Measurements from ENCODE around the gene TNF. TPM values are rescaled to one million over a fixed set of nuclear protein-coding genes. Genes with fewer than 3 reads are reported as not detected.
A peak's percentile ranks its signal among the peaks of the same experiment; 100 is the strongest.

TNF gene
- total RNA-seq: 1 to 10 TPM in 1 of 4 donors, under 1 TPM in 1, not detected in 2; 0.67 to 3.4 TPM

GRCh38 chr6:31575335-31575901, at the start of gene TNF:
Gene TNF (plus strand): TSS chr6:31575565. CDS start chr6:31575742, 177 bp downstream.
- H3K27me3 ChIP-seq: no peaks in the 10 kb centered on the region
- H3K27ac ChIP-seq: peak within 1 kb of the TSS; percentile 68 to 93 (median 73)
- H3K4me1 ChIP-seq: peaks cover 0 to 23% (median 4%) of the 10 kb centered on the region in 4 donors
- peak within 1 kb of the TSS; percentile 34 to 55 (median 41) for H3K4me3 ChIP-seq
- no peaks in the 10 kb centered on the region for H3K36me3 ChIP-seq
- no peaks in the 10 kb centered on the region for H3K9me3 ChIP-seq
- DNase-seq: peak in 2 of 3 donors; percentile 85 to 91
- peak in 1 of 2 donors; percentile 41 for TF ChIP-seq POLR2A (IDR thresholded peaks at IDR 0.05)
- no peak for TF ChIP-seq CTCF (IDR thresholded peaks at IDR 0.05)

- DNase-seq: no peak
- no peak for TF ChIP-seq CTCF (IDR thresholded peaks at IDR 0.05)
- no peak for TF ChIP-seq POLR2A (IDR thresholded peaks at IDR 0.05)
- Histone ChIP-seq H3K4me3 (no peak overlapping the region), H3K9me3 (no peaks in the 10 kb centered on the region), H3K27me3 (no peaks in the 10 kb centered on the region), H3K36me3 (peaks cover 0 to 19% (median 0%) of the 10 kb centered on the region in 3 donors), H3K27ac (no peak overlapping the region), H3K4me1 (no peaks in the 10 kb centered on the region)
Observed at GRCh38 chr6:31525932-31526591, 49.3 kb upstream of the TNF start.

GRCh38 chr6:31528307-31528777, 47.0 kb upstream of the TNF start:
- TF ChIP-seq POLR2A (IDR thresholded peaks at IDR 0.05): no peak
- TF ChIP-seq CTCF (IDR thresholded peaks at IDR 0.05): no peak
- no peaks in the 10 kb centered on the region for H3K27me3 ChIP-seq
- no peak overlapping the region for H3K27ac ChIP-seq
- no peak overlapping the region for H3K4me3 ChIP-seq
- no peaks in the 10 kb centered on the region for H3K4me1 ChIP-seq
- no peak for DNase-seq
- peaks cover 0 to 41% (median 0%) of the 10 kb centered on the region in 3 donors for H3K36me3 ChIP-seq
- no peaks in the 10 kb centered on the region for H3K9me3 ChIP-seq

- no peak for DNase-seq
- H3K4me3 ChIP-seq: no peak within 1 kb of the TSS
- no peaks in the 10 kb centered on the region for H3K9me3 ChIP-seq
- peaks cover 0 to 47% (median 0%) of the 10 kb centered on the region in 3 donors for H3K36me3 ChIP-seq
- no peaks in the 10 kb centered on the region for H3K4me1 ChIP-seq
- no peaks in the 10 kb centered on the region for H3K27me3 ChIP-seq
- TF ChIP-seq CTCF (IDR thresholded peaks at IDR 0.05) (no peak), POLR2A (IDR thresholded peaks at IDR 0.05) (no peak)
- no peak within 1 kb of the TSS for H3K27ac ChIP-seq
Observed at GRCh38 chr6:31528821-31529328, 46.5 kb upstream of the TNF start, which contains the start of gene MCCD1. Gene MCCD1 (plus strand): TSS chr6:31528962. CDS start chr6:31529015, 53 bp downstream.

- Histone ChIP-seq H3K4me3 (no peak overlapping the region), H3K4me1 (no peaks in the 10 kb centered on the region), H3K27me3 (no peaks in the 10 kb centered on the region), H3K9me3 (no peaks in the 10 kb centered on the region), H3K36me3 (peaks cover 0 to 53% (median 0%) of the 10 kb centered on the region in 3 donors), H3K27ac (no peak overlapping the region)
- no peak for TF ChIP-seq POLR2A (IDR thresholded peaks at IDR 0.05)
- no peak for TF ChIP-seq CTCF (IDR thresholded peaks at IDR 0.05)
- no peak for DNase-seq
Observed at GRCh38 chr6:31529329-31530150, 45.8 kb upstream of the TNF start.

Data from Peyer's patch (tissue), 4 donors.